Measurements from ENCODE around the gene BRD2. TPM values are rescaled to one million over a fixed set of nuclear protein-coding genes. Genes with fewer than 3 reads are reported as not detected.
A peak's percentile ranks its signal among the peaks of the same experiment; 100 is the strongest.

Gene BRD2
- total and polyA plus RNA-seq, 9 of the 15 experiments (the other 6 are each of a cell fraction or from before 2014, with no cell fraction given): 19.0 to 252 (median 181) TPM

- no peak for TF ChIP-seq KLF16 (IDR thresholded peaks at IDR 0.05)
- no peak for TF ChIP-seq TSC22D4 (tag; IDR thresholded peaks at IDR 0.05)
- TF ChIP-seq CBX8 (IDR thresholded peaks at IDR 0.05; ENCODE audit: borderline replicate concordance, extremely low read depth, low read depth, low read length, poor library complexity, severe bottlenecking): no peak
- no peak for TF ChIP-seq TCF15 (CRISPR knock-in tag; IDR thresholded peaks at IDR 0.05)
- TF ChIP-seq GTF2F1 (IDR thresholded peaks at IDR 0.05; ENCODE audit: low read depth, low read length): no peak
- peak; percentile 97 for TF ChIP-seq SRSF3 (IDR thresholded peaks at IDR 0.05; ENCODE audit: insufficient read depth, low read length)
- no peak for TF ChIP-seq STAT5B (CRISPR knock-in tag; IDR thresholded peaks at IDR 0.05)
- no peak for TF ChIP-seq TCF7L2 (IDR thresholded peaks at IDR 0.05; ENCODE audit: low read depth, low read length)
- TF ChIP-seq E2F3 (CRISPR knock-in tag; IDR thresholded peaks at IDR 0.05): peak; percentile 18; the same call in 1 of the 2 replicates
- TF ChIP-seq KDM4B (IDR thresholded peaks at IDR 0.05; ENCODE audit: borderline replicate concordance in 2 of 2, low read depth in 1 of 2): peak in 1 of 2 experiments; percentile 76; a peak in 1 of 4 replicates
- TF ChIP-seq ZNF699 (CRISPR knock-in tag; IDR thresholded peaks at IDR 0.05; ENCODE audit: insufficient replicate concordance): no peak
- TF ChIP-seq MAZ (CRISPR knock-in tag; conservative IDR thresholded peaks at IDR 0.05 in 1 of 2, IDR thresholded peaks at IDR 0.05 in 1 of 2): peak; percentile 73; a peak in 3 of 4 replicates
- no peak; the same call in 1 of the 2 replicates for TF ChIP-seq TOE1 (IDR thresholded peaks at IDR 0.05; ENCODE audit: borderline replicate concordance)
- peak; percentile 40; the same call in 1 of the 2 replicates for TF ChIP-seq TOE1 (CRISPR knock-in tag; IDR thresholded peaks at IDR 0.05; ENCODE audit: borderline replicate concordance, low read depth)
- no peak for TF ChIP-seq TFAM (CRISPR knock-in tag; conservative IDR thresholded peaks at IDR 0.05)
- TF ChIP-seq MYNN (IDR thresholded peaks at IDR 0.05): no peak
- no peak for TF ChIP-seq MYNN (CRISPR knock-in tag; IDR thresholded peaks at IDR 0.05)
- peak; percentile 78; the same call in 1 of the 2 replicates for TF ChIP-seq PATZ1 (CRISPR knock-in tag; IDR thresholded peaks at IDR 0.05; ENCODE audit: borderline replicate concordance)
- TF ChIP-seq CUX1 (CRISPR knock-in tag; IDR thresholded peaks at IDR 0.05): 0 out of 2 replicates have a peak, but pooled peaks have one; percentile 4
Measured at GRCh38 chr6:32968867-32969684, 682 bp downstream of the BRD2 start (continued).

Measured in K562 (cell line).